CD14-positive monocyte (primary cell): ENCODE measurements around the gene CRIP2. TPM values are rescaled to one million over a fixed set of nuclear protein-coding genes. Genes with fewer than 3 reads are reported as not detected.

ENCODE experiments used
- DNase-seq, 3 donors: peaks; one replicate each; pipeline ENCODE4 v3.0.0-alpha.2; 2011 to 2022
- H2AFZ ChIP-seq: 2 replicates; pipeline ENCODE4 v1.6.0; 2012; ENCODE audit warnings: mild to moderate bottlenecking, low read depth, low read length, inconsistent platforms; ENCODE audit not compliant: insufficient read depth, poor library complexity, severe bottlenecking
- H3K27ac ChIP-seq, 2 donors: 1 replicate in 1 of 2; 2 replicates in 1 of 2; pipeline ENCODE4 v1.5.1; 2012 to 2013; ENCODE audit warnings: low read length in 2 of 2, control low read depth in 1 of 2, inconsistent platforms in 1 of 2, low read depth in 1 of 2, mild to moderate bottlenecking in 1 of 2
- H3K27me3 ChIP-seq, 2 donors: one replicate each; pipeline versions ENCODE4 v1.6.0 to v1.6.1; 2011 to 2013; ENCODE audit warnings: low read length in 2 of 2; ENCODE audit not compliant: control insufficient read depth in 2 of 2, insufficient read depth in 2 of 2
- H3K36me3 ChIP-seq, 2 donors: replicated peaks in 1 of 2; 1 replicate in 1 of 2; 2 replicates in 1 of 2; pipeline versions ENCODE4 v1.5.1 to v1.6.1; 2012 to 2013; ENCODE audit warnings: low read length in 2 of 2, control low read depth in 1 of 2, inconsistent platforms in 1 of 2, mild to moderate bottlenecking in 1 of 2; ENCODE audit not compliant: insufficient read depth in 2 of 2, control insufficient read depth in 1 of 2
- H3K4me1 ChIP-seq, 2 donors: 1 replicate in 1 of 2; 2 replicates in 1 of 2; pipeline versions ENCODE4 v1.5.1 to v1.6.1; 2012 to 2013; ENCODE audit warnings: low read length in 2 of 2, control low read depth in 1 of 2, inconsistent platforms in 1 of 2, mild to moderate bottlenecking in 1 of 2, moderate library complexity in 1 of 2; ENCODE audit not compliant: insufficient read depth in 2 of 2, control insufficient read depth in 1 of 2
- H3K4me2 ChIP-seq: replicated peaks from 2 replicates; pipeline ENCODE3; 2012; ENCODE audit warnings: low read length, moderate library complexity, mild to moderate bottlenecking; ENCODE audit not compliant: poor library complexity, severe bottlenecking; ENCODE audit errors: extremely low read depth
- H3K4me3 ChIP-seq, 3 experiments: fragments of 200-600 bp in 1 of 3; sonication (generic) in 1 of 3; replicated peaks in 1 of 3; 1 replicate in 2 of 3; 2 replicates in 1 of 3; pipeline ENCODE4 v1.5.1; 2011 to 2013; ENCODE audit warnings: low read length in 3 of 3, mild to moderate bottlenecking in 3 of 3, control low read depth in 2 of 3, low read depth in 2 of 3, inconsistent platforms in 1 of 3, moderate library complexity in 1 of 3
- H3K79me2 ChIP-seq: 2 replicates; pipeline ENCODE4 v1.6.0; 2012; ENCODE audit warnings: mild to moderate bottlenecking, control low read depth, inconsistent platforms, low read length, moderate library complexity; ENCODE audit not compliant: insufficient read depth
- H3K9ac ChIP-seq: 2 replicates; pipeline ENCODE4 v1.6.0; 2017; ENCODE audit warnings: low read length, mild to moderate bottlenecking; ENCODE audit not compliant: insufficient read depth, poor library complexity, severe bottlenecking
- H3K9me3 ChIP-seq, 2 donors: replicated peaks in 1 of 2; 1 replicate in 1 of 2; 2 replicates in 1 of 2; pipeline versions ENCODE4 v1.5.1 to v1.6.1; 2012 to 2013; ENCODE audit warnings: low read length in 2 of 2, control low read depth in 1 of 2; ENCODE audit not compliant: control insufficient read depth in 1 of 2, insufficient read depth in 1 of 2
- H4K20me1 ChIP-seq: 2 replicates; pipeline ENCODE4 v1.6.0; 2012; ENCODE audit warnings: mild to moderate bottlenecking, low read length, control low read depth, moderate library complexity; ENCODE audit not compliant: insufficient read depth
- H3K27ac Mint-ChIP-seq, 7 donors: one replicate each; pipeline ENCODE4 v1.8.0; 2020; ENCODE audit warnings: mild to moderate bottlenecking in 7 of 7, mixed read lengths in 7 of 7, moderate library complexity in 6 of 7, inconsistent platforms in 2 of 7
- H3K27me3 Mint-ChIP-seq, 3 donors: one replicate each; pipeline ENCODE4 v1.8.0; 2021 to 2022; ENCODE audit warnings: low read depth in 3 of 3, mild to moderate bottlenecking in 3 of 3, mixed read lengths in 3 of 3, moderate library complexity in 3 of 3, inconsistent platforms in 1 of 3
- H3K36me3 Mint-ChIP-seq, 2 donors: one replicate each; pipeline ENCODE4 v1.8.0; 2020; ENCODE audit warnings: mixed read lengths in 2 of 2, inconsistent platforms in 1 of 2, mild to moderate bottlenecking in 1 of 2
- H3K4me1 Mint-ChIP-seq: one replicate; pipeline ENCODE4 v1.8.0; 2020; ENCODE audit warnings: mild to moderate bottlenecking, mixed read lengths
- H3K4me3 Mint-ChIP-seq, 2 donors: one replicate each; pipeline ENCODE4 v1.8.0; 2020; ENCODE audit warnings: mild to moderate bottlenecking in 2 of 2, mixed read lengths in 2 of 2, moderate library complexity in 1 of 2
- H3K9me3 Mint-ChIP-seq, 7 donors: one replicate each; pipeline ENCODE4 v1.8.0; 2020 to 2022; ENCODE audit warnings: mixed read lengths in 7 of 7, mild to moderate bottlenecking in 6 of 7, moderate library complexity in 6 of 7, inconsistent platforms in 2 of 7
- CTCF ChIP-seq: fragments of 200-600 bp; IDR thresholded peaks from one replicate; pipeline ENCODE4 v1.8.0; 2022; ENCODE audit warnings: antibody characterized with exemption, mild to moderate bottlenecking
- WGBS: methylation state at CpG from one replicate; pipeline ENCODE4 v1.1.5; 2013; ENCODE audit warnings: missing lambda C conversion rate; ENCODE audit not compliant: insufficient coverage; 5-methylcytosine and 5-hydroxymethylcytosine counted together
- intact Hi-C, 2 donors: fragments of 100-400 bp; cut with micrococcal nuclease; formaldehyde crosslinking; loops; one replicate each; pipeline versions ENCODE4 v1.15.0 to v1.15.1; 2023
- polyA plus RNA-seq, 3 donors: library from polyadenylated mRNA; depleted of rRNA in 1 of 3; unstranded in 2 of 3; stranded (reverse) in 1 of 3; fragments of 300-500 nt in 2 of 3; fragments of >200 nt in 1 of 3; fragmentation: Illumina TruSeq in 2 of 3; gene quantifications; 1 replicate in 2 of 3; 2 replicates in 1 of 3; pipeline ENCODE4 v1.2.3, GENCODE V29; 2012 to 2021

CRIP2 gene
- polyA plus RNA-seq, 3 donors: 2.1 to 4.0 (median 3.3) TPM

- H3K36me3 Mint-ChIP-seq: peaks cover 7 to 45% of the 10 kb centered on the region in 2 donors
- DNase-seq: no peak
- H3K4me2 ChIP-seq: no peak overlapping the region
- intact Hi-C loops: no loop called here
- H3K9me3 Mint-ChIP-seq: no peaks in the 10 kb centered on the region
- H3K36me3 ChIP-seq: peaks cover 12 to 32% of the 10 kb centered on the region in 2 donors
- H3K27ac Mint-ChIP-seq: no peak overlapping the region
- no peaks in the 10 kb centered on the region for H3K4me1 ChIP-seq
- peaks cover 51% of the 10 kb centered on the region for H3K79me2 ChIP-seq
- H3K27ac ChIP-seq: no peak overlapping the region
- H3K4me3 Mint-ChIP-seq: no peak overlapping the region
- H3K27me3 Mint-ChIP-seq: no peaks in the 10 kb centered on the region
- TF ChIP-seq CTCF: no peak
- no peaks in the 10 kb centered on the region for H3K9me3 ChIP-seq
- 94% methylated on average over 30 of the region's 31 CpGs for WGBS
- H3K9ac ChIP-seq: no peak overlapping the region
- peaks cover 7% of the 10 kb centered on the region for H3K4me1 Mint-ChIP-seq
- H4K20me1 ChIP-seq: peaks cover 62% of the 10 kb centered on the region
- H3K4me3 ChIP-seq: no peak overlapping the region
- H3K27me3 ChIP-seq: no peaks in the 10 kb centered on the region
- no peak overlapping the region for H2AFZ ChIP-seq
Measured at GRCh38 chr14:105436891-105437722, 37.5 kb upstream of the CRIP2 start.

- Histone ChIP-seq H3K9me3 (no peaks in the 10 kb centered on the region), H3K27me3 (no peaks in the 10 kb centered on the region), H3K36me3 (peaks cover 16 to 40% of the 10 kb centered on the region in 2 donors), H3K4me1 (no peaks in the 10 kb centered on the region), H2AFZ (no peak overlapping the region), H3K79me2 (peaks cover 47% of the 10 kb centered on the region), H4K20me1 (peaks cover 59% of the 10 kb centered on the region), H3K4me3 (no peak overlapping the region), H3K27ac (no peak overlapping the region), H3K9ac (no peak overlapping the region), H3K4me2 (no peak overlapping the region)
- H3K27ac Mint-ChIP-seq: peak overlapping the region in 1 of 7 donors; percentile 50
- no peaks in the 10 kb centered on the region for H3K9me3 Mint-ChIP-seq
- peaks cover 0 to under 1% (median 0%) of the 10 kb centered on the region in 3 donors for H3K27me3 Mint-ChIP-seq
- peaks cover 7% of the 10 kb centered on the region for H3K4me1 Mint-ChIP-seq
- no peak for TF ChIP-seq CTCF
- no peak overlapping the region for H3K4me3 Mint-ChIP-seq
- DNase-seq: no peak
- 91% methylated on average over 16 of the region's 18 CpGs for WGBS
- H3K36me3 Mint-ChIP-seq: peaks cover 14 to 51% of the 10 kb centered on the region in 2 donors
- intact Hi-C loops: no loop called here
Measured at GRCh38 chr14:105437723-105438500, 36.7 kb upstream of the CRIP2 start.
